Cardiac fibroblast (primary cell): Measurements from ENCODE around the gene LFNG.
A peak's percentile ranks its signal among the peaks of the same experiment; 100 is the strongest.

Experiments used
- DNase-seq, 2 donors: peaks; one replicate each; pipeline versions ENCODE4 v3.0.0 to v3.0.0-alpha.2; 2010; ENCODE audit warnings: low read depth in 2 of 2
- H3K4me3 ChIP-seq, 2 donors: replicated peaks in 1 of 2; 1 replicate in 1 of 2; 2 replicates in 1 of 2; pipeline ENCODE4 v1.5.1; 2011; ENCODE audit warnings: low read depth in 2 of 2, low read length in 2 of 2, mild to moderate bottlenecking in 2 of 2, moderate library complexity in 1 of 2
- TF ChIP-seq, protein P1 (sequence below): IDR thresholded peaks from one replicate; pipeline ENCODE4 v1.5.1; 2011; ENCODE audit warnings: low read depth, mild to moderate bottlenecking, low read length, inconsistent platforms

LFNG gene

DNA sequence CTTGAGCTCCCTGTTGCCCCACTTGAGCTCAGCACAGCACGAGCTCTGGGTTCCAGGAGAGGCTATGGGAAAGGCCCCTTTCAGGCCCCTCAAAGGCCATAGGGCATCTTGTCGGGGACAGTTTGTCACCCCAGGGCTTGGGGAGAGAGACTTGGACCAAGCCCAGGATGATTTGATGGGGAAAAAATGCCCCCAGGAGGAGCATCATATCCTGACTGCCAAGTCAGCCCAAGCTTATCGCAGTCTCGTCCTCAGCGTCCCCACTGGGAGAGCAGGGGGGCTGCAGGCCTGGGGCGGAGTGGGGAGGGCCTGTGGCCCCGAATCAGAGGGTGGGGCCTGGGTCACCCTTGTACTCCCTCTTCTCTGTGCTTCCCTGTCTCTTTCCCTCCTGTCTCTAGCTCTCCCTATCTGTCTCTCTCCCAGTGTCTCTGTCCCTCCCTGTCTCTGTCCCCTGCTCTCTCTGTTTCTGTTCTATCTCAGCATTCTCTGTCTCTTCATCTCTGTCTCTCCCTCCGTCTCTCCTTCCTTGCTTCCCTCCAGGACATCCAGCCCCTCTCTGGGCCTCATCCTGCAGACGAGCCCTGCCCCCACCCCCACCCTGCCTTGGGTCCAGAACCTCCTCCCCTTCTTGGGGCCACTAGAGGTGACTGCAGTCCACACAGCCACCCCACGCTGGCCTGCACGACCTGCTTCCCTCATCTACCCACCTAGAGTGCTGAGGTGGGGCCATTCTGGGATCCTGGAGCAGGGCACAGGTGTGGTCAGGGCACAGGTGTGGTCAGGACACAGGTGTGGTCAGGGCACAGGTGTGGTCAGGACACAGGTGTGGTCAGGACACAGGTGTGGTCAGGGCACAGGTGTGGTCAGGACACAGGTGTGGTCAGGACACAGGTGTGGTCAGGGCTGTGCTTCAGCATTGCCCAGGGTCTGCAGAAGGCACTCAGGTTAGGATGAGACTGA, 26.1 kb upstream of the LFNG start:
- DNase-seq: peak; percentile 37 to 45
- TF ChIP-seq, protein P1, sequence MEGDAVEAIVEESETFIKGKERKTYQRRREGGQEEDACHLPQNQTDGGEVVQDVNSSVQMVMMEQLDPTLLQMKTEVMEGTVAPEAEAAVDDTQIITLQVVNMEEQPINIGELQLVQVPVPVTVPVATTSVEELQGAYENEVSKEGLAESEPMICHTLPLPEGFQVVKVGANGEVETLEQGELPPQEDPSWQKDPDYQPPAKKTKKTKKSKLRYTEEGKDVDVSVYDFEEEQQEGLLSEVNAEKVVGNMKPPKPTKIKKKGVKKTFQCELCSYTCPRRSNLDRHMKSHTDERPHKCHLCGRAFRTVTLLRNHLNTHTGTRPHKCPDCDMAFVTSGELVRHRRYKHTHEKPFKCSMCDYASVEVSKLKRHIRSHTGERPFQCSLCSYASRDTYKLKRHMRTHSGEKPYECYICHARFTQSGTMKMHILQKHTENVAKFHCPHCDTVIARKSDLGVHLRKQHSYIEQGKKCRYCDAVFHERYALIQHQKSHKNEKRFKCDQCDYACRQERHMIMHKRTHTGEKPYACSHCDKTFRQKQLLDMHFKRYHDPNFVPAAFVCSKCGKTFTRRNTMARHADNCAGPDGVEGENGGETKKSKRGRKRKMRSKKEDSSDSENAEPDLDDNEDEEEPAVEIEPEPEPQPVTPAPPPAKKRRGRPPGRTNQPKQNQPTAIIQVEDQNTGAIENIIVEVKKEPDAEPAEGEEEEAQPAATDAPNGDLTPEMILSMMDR: no peak
- H3K4me3 ChIP-seq: no peak overlapping the region

DNA sequence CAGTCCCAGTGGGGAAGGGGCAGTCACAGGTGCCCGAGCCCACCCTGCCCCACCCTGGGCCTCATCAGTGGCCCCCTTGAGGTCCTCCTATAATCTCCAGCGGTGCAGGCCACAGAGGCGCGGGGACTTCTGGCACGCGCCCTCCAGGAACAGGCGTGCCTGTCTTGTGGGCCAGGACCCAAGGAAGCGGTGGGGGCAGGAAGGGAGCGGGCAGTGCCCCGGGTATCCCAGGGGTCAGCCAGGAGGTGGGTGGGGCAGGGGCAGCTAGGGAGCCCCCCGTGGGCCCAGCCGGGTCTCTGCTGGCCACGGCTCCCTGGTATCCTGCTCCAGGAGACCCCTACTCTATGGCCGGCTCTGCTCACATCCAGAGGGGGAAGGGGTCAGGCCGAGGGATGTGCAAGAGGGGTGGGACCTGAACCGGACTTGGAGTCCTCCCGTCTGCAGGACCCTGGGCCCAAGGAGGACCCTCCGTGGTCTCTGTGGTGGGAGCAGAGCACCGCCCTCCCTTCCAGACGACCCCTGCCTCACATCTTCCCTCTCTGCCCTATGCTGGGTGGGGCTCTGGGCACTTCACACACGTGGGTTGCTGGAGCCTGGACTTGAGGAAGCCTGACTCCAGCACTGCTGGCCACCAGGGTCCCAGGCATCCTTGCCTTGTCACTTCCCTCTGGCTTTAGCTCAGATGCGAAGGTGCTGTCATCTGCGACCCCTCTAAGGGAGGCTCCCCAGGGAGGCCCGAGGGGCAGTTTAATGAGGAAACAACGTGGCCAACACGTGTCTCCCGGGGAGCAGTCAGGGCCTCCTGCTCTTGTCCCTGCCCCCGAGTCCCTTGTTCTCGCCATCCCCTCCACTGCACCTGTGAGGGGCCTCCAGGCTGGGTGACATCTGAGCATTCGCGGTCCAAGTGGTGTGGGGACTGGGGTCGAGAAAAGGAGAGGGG, 25.1 kb upstream of the LFNG start:
- H3K4me3 ChIP-seq: no peak overlapping the region
- TF ChIP-seq, protein P1: no peak
- DNase-seq: no peak

DNA sequence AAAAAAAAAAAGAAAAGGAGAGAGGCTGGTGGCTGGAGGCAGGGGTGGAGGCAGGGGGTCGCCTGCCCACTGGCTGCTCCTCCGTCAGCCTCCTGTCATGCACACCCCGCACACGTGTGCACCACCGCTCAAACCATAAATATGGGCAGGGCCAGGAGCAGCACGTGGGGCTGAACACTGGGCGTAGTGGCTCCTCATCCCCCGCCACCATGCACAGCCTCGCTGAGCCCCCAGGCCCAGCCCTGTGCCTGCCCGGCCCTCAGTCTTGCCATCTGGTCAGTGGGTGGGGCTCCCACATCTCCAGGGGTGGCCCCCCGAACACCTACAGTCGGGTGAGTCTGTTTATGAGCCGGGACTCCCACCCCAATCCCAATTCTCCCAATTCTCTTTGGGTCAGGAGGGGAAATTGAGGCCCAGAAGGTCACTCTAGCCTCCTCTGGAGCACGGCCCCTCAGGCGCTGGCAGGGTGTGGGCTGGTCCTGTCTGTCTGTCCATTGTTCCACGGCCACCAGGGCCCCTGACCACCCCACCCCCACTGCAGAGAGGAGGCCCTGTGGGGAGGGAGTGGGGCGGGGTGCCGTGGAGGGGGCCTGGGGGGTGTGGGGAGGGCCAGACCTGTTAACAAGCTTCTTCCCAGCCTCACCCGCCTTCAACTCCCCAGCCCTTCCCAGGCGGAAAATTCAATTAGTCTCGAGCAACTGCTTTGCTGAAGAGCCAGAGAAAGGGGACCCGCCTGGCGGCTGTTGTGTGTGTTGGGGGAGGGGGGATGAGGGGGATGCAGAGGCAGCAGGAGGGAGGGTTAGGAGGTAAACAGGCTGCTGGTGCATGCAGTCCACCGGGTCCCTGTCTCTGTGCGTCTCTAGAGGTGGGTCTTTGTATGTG, 23.9 kb upstream of the LFNG start:
- TF ChIP-seq, protein P1: no peak
- DNase-seq: no peak

DNA sequence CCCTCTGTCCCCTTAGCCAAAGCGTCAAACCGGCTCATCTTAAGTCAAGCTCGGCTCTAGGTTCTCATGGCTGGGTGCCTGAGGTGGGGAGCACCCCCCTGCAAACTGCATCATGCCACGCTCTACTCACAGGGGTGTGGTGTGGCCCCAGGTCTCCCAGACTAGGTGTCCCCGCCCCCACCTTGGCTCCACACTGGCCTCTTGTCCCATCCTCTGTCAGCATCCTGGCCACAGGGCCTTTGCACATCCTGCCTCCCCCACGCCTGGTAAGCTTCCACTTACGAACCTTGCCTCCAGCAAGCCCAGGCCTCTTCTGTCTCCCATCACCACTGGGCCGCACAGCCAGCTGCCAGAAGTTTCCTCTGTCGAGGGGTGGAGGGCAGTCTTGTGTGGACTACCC, 23.2 kb upstream of the LFNG start:
- TF ChIP-seq, protein P1: no peak
- DNase-seq: no peak
- H3K4me3 ChIP-seq: no peak overlapping the region

More for the DNA sequence above, 23.9 kb upstream of the LFNG start:
- no peak overlapping the region for H3K4me3 ChIP-seq

DNA sequence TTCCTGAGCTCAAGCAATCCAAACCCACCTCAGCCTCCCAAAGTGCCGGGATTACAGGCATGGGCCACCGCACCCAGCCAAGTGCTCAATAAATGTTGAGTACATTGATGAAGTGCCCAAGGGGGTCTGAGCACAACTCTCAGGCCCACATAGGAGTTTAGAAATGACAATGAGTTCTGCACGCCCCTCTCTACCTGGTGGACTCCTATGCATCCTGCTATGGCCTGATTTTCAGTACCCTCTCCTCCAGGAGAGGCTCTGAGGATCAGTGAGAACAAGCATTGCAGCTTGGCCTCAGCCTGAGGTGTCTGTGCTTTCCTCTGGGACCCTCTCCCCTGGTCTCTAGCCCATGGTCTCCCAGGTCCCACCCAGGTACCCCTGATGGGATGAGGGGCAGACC, 22.5 kb upstream of the LFNG start:
- TF ChIP-seq, protein P1: no peak
- no peak overlapping the region for H3K4me3 ChIP-seq
- DNase-seq: no peak
